SU-DHL-6 (cell line): ENCODE measurements around the gene DDX24.
"Not testable (repeated sequence)": the region's sequence is repeated elsewhere in the genome, so short reads cannot be mapped to it uniquely, and the experiment has no call there.

Experiments used
- H2AFZ ChIP-seq: fragments of 200-600 bp; sonication (generic); 2 replicates; pipeline ENCODE4 v1.6.1; 2014; ENCODE audit warnings: low read depth, mild to moderate bottlenecking, moderate library complexity, mixed read lengths, antibody characterized with exemption, low read length; ENCODE audit not compliant: severe bottlenecking
- H3F3A ChIP-seq: fragments of 200-600 bp; shearing (Covaris generic); 2 replicates; pipeline ENCODE4 v1.6.0; 2016; ENCODE audit warnings: antibody characterized with exemption, mild to moderate bottlenecking; ENCODE audit not compliant: insufficient read depth
- H3K27ac ChIP-seq: fragments of 200-600 bp; sonication (generic); 2 replicates; pipeline ENCODE4 v1.5.1; 2016; ENCODE audit warnings: low read depth, mild to moderate bottlenecking, low read length, moderate library complexity, mixed read lengths
- H3K27me3 ChIP-seq: fragments of 200-600 bp; sonication (generic), shearing (Covaris generic); 2 replicates; pipeline ENCODE4 v1.6.0; 2014; ENCODE audit warnings: mild to moderate bottlenecking, low read length
- H3K36me3 ChIP-seq: fragments of 200-600 bp; sonication (generic); 2 replicates; pipeline ENCODE4 v1.6.1; 2014; ENCODE audit warnings: mild to moderate bottlenecking, low read length, mixed read lengths
- H3K4me2 ChIP-seq: fragments of 300-600, 200-600 bp; shearing (Covaris generic), sonication (generic); 2 replicates; pipeline ENCODE4 v1.6.0; 2014; ENCODE audit warnings: low read length, low read depth, mild to moderate bottlenecking; ENCODE audit not compliant: poor library complexity, severe bottlenecking
- H3K4me3 ChIP-seq: fragments of 200-600 bp; sonication (generic); 2 replicates; pipeline ENCODE4 v1.5.1; 2014; ENCODE audit warnings: antibody characterized with exemption, low read length, mild to moderate bottlenecking, mixed read lengths; ENCODE audit not compliant: insufficient read depth, poor library complexity, severe bottlenecking
- H3K79me2 ChIP-seq: fragments of 200-600 bp; sonication (generic); 2 replicates; pipeline ENCODE4 v1.6.1; 2014; ENCODE audit warnings: mild to moderate bottlenecking, low read length, moderate library complexity; ENCODE audit not compliant: insufficient read depth
- H3K9ac ChIP-seq: fragments of 200-600 bp; sonication (generic); 2 replicates; pipeline ENCODE4 v1.7.0; 2014; ENCODE audit warnings: mild to moderate bottlenecking, low read length
- H3K9me2 ChIP-seq: fragments of 200-600 bp; sonication (generic); replicated peaks from 2 replicates; pipeline ENCODE4 v1.6.1; 2014; ENCODE audit warnings: low read length; ENCODE audit not compliant: insufficient read depth
- H3K9me3 ChIP-seq: fragments of 200-600 bp; sonication (generic); 2 replicates; pipeline ENCODE4 v1.6.1; 2014; ENCODE audit warnings: low read length, mixed read lengths; ENCODE audit not compliant: insufficient read depth
- H4K20me1 ChIP-seq: fragments of 200-600 bp; sonication (generic); 2 replicates; pipeline ENCODE4 v1.6.1; 2014; ENCODE audit warnings: low read depth, mild to moderate bottlenecking, antibody characterized with exemption, low read length, moderate library complexity, mixed read lengths
- EZH2phosphoT487 ChIP-seq: fragments of 200-600 bp; sonication (generic), shearing (Covaris generic); conservative IDR thresholded peaks from 2 replicates; pipeline ENCODE4 v1.6.1; 2018; ENCODE audit warnings: mild to moderate bottlenecking, antibody characterized with exemption, low read length, moderate library complexity, mixed read lengths
- TF ChIP-seq, protein P1 (sequence below): fragments of 200-600 bp; sonication (generic); IDR thresholded peaks from one replicate; pipeline ENCODE4 v1.5.1; 2017; ENCODE audit warnings: antibody characterized with exemption, mild to moderate bottlenecking, low read length, moderate library complexity; ENCODE audit not compliant: insufficient read depth, poor library complexity, severe bottlenecking

The DDX24 gene

DNA sequence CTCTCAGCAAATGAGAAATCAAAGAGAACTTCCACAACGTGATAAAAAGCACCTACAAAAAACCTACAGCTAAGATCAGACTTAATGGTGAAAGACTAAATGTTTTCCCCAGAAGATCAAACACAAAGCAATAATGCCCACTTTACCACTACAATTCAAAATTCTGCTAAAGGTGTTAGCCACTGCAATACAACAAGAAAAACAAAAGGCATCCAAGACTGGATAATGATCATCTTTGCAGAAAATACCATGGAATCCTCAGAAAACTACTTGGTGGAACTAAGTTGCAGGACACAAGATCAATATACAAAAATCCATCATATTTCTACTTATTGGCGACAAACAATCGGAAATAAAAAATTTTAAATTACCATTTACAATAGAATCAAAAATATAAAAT lies 6.5 kb downstream of the DDX24 start:
- TF ChIP-seq, protein P1, sequence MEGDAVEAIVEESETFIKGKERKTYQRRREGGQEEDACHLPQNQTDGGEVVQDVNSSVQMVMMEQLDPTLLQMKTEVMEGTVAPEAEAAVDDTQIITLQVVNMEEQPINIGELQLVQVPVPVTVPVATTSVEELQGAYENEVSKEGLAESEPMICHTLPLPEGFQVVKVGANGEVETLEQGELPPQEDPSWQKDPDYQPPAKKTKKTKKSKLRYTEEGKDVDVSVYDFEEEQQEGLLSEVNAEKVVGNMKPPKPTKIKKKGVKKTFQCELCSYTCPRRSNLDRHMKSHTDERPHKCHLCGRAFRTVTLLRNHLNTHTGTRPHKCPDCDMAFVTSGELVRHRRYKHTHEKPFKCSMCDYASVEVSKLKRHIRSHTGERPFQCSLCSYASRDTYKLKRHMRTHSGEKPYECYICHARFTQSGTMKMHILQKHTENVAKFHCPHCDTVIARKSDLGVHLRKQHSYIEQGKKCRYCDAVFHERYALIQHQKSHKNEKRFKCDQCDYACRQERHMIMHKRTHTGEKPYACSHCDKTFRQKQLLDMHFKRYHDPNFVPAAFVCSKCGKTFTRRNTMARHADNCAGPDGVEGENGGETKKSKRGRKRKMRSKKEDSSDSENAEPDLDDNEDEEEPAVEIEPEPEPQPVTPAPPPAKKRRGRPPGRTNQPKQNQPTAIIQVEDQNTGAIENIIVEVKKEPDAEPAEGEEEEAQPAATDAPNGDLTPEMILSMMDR, result no peak
- TF ChIP-seq EZH2phosphoT487, result no peak
- Histone ChIP-seq H3K4me3 (no peak overlapping the region), H3K4me2 (peak overlapping the region; percentile 33), H3K9me2 (no peaks in the 10 kb centered on the region), H3K36me3 (peaks cover 62% of the 10 kb centered on the region), H3K9me3 (peaks cover 10% of the 10 kb centered on the region; the same call in 1 of the 2 replicates), H2AFZ (no peak overlapping the region), H3K79me2 (peaks cover 100% of the 10 kb centered on the region), H3K27ac (no peak overlapping the region), H3F3A (peaks cover 17% of the 10 kb centered on the region; the same call in 1 of the 2 replicates), H3K9ac (no peak overlapping the region), H4K20me1 (peaks cover 6% of the 10 kb centered on the region; the same call in 1 of the 2 replicates), H3K27me3 (no peaks in the 10 kb centered on the region)

DNA sequence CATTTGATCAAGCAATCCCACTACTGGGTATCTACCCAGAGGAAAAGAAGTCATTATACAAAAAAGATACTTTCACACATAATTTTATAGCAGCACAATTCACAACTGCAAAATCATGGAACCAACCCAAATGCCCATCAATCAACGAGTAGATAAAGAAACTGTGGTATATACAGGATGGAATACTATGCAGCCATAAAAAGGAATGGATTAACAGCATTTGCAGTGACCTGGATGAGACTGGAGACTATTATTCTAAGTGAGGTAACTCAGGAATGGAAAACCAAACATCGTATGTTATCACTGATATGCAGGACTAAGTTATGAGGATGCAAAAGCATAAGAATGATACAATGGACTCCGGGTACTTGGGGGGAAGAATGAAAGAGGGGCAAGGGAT lies 8.9 kb downstream of the DDX24 start:
- H3K27ac ChIP-seq, H2AFZ ChIP-seq, H3K9ac ChIP-seq, H3K9me2 ChIP-seq, H4K20me1 ChIP-seq, H3K4me3 ChIP-seq, H3K4me2 ChIP-seq, H3K27me3 ChIP-seq: not testable (repeated sequence)
- H3K36me3 ChIP-seq, result peaks cover 42% of the 10 kb centered on the region
- H3K79me2 ChIP-seq, result peaks cover 100% of the 10 kb centered on the region
- peaks cover 17% of the 10 kb centered on the region; the same call in 1 of the 2 replicates for H3F3A ChIP-seq
- peaks cover 10% of the 10 kb centered on the region; the same call in 1 of the 2 replicates for H3K9me3 ChIP-seq

DNA sequence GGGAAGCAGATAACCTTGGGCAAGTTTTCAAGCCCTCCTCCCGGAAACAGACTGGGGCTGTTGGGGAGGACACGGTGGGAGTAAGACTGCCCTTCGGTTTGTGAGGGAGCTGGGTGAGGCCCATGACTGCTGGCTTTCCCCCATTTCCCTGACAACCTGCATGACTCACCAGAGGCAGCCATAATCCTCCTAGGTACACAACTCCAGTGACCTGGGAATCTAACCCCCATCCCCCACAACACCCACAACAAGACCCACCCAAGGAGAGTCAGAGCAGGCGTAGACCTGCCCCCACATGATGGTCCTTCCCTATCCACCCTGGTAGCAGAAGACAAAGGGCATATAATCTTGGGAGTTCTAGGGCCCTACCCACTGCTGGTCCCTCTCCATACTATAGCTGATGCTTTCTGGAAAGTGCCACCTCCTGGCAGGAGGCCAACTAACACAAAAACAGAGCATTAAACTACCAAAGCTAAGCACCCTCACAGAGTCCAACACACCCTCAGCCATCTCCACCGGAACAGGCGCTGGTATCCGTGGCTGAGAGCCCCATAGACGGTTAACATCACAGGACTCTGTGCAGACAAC lies 14.8 kb downstream of the DDX24 start:
- Histone ChIP-seq H4K20me1 (peaks cover 29% of the 10 kb centered on the region), H3K4me2 (no peak overlapping the region), H3K27ac (no peak overlapping the region), H3K27me3 (no peaks in the 10 kb centered on the region), H3K36me3 (peaks cover 23% of the 10 kb centered on the region), H3F3A (no peaks in the 10 kb centered on the region), H3K9ac (no peak overlapping the region), H2AFZ (no peak overlapping the region), H3K4me3 (no peak overlapping the region), H3K9me2 (no peaks in the 10 kb centered on the region), H3K9me3 (peaks cover 4% of the 10 kb centered on the region; the same call in 1 of the 2 replicates), H3K79me2 (peaks cover 99% of the 10 kb centered on the region)
- no peak for TF ChIP-seq EZH2phosphoT487
- TF ChIP-seq, protein P1, result no peak

DNA sequence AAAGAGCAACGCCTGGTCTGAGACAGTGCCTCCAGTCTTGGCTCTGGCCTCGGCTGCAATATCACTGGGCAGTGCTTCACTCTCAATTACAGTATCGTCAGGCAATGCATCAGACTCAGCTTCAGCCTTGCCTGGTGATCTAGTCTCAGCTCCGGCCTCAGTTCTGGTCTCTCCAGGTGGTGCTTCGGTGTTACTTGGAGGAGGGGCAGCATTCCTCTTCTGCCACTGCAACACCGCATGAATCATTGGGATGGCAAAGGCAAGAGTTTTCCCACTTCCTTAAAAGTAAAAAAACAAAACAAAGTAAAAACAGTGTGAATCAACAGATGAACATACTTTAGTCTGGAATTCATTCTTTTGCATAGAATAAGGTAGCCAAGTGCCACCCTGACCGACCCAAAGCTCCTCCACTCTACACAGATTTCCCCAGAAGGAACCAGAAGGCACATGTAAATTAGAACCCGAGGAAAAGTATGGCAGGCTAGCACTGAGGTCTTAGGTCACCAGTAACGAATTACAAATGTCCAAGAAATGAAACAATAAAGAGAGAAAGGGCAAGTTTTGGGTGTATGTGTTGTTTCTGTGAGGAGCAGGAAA lies 18.6 kb downstream of the DDX24 start:
- H3K9ac ChIP-seq, result no peak overlapping the region
- H3K27ac ChIP-seq, result no peak overlapping the region
- H3K9me3 ChIP-seq, result no peaks in the 10 kb centered on the region
- no peak overlapping the region for H2AFZ ChIP-seq
- H3K36me3 ChIP-seq, result peaks cover 31% of the 10 kb centered on the region; the same call in 1 of the 2 replicates
- H3K79me2 ChIP-seq, result peaks cover 67% of the 10 kb centered on the region
- no peaks in the 10 kb centered on the region for H3K27me3 ChIP-seq
- peaks cover 33% of the 10 kb centered on the region for H4K20me1 ChIP-seq
- no peaks in the 10 kb centered on the region for H3F3A ChIP-seq
- no peak overlapping the region for H3K4me2 ChIP-seq
- no peak for TF ChIP-seq EZH2phosphoT487
- TF ChIP-seq, protein P1, result no peak
- H3K4me3 ChIP-seq, result no peak overlapping the region
- H3K9me2 ChIP-seq, result no peaks in the 10 kb centered on the region
